ENCODE results near the gene SEC11A. TPM values are rescaled to one million over a fixed set of nuclear protein-coding genes. Genes with fewer than 3 reads are reported as not detected.
"Not testable (repeated sequence)": the region's sequence is repeated elsewhere in the genome, so short reads cannot be mapped to it uniquely, and the experiment has no call there.

Gene SEC11A
- total RNA-seq, 4 donors from 2014 or later = 57.4 to 90.3 (median 73.5) TPM

DNA sequence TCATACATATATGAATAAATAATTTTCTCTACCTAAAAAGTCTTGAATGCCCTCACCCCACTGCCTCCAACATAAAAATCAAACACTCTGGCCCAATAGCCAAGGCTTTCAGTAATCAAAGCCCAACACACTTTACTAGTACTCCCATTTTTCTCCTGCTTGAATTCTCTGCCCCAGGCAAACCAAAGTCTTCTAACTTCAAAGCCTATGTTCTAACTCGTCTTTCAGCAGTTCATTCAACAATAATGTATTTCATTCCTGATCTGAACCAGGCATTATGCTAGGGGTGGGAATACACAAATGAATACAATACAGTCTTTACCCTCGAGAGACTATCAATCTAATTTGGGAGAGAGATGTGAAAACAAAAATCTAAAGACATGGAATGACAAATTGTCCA lies 21.1 kb upstream of the SEC11A start:
- no peak overlapping the region for H3K4me3 ChIP-seq
- H3K27me3 ChIP-seq = no peaks in the 10 kb centered on the region
- TF ChIP-seq, protein P1, sequence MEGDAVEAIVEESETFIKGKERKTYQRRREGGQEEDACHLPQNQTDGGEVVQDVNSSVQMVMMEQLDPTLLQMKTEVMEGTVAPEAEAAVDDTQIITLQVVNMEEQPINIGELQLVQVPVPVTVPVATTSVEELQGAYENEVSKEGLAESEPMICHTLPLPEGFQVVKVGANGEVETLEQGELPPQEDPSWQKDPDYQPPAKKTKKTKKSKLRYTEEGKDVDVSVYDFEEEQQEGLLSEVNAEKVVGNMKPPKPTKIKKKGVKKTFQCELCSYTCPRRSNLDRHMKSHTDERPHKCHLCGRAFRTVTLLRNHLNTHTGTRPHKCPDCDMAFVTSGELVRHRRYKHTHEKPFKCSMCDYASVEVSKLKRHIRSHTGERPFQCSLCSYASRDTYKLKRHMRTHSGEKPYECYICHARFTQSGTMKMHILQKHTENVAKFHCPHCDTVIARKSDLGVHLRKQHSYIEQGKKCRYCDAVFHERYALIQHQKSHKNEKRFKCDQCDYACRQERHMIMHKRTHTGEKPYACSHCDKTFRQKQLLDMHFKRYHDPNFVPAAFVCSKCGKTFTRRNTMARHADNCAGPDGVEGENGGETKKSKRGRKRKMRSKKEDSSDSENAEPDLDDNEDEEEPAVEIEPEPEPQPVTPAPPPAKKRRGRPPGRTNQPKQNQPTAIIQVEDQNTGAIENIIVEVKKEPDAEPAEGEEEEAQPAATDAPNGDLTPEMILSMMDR (IDR thresholded peaks at IDR 0.05) = no peak
- no peak for TF ChIP-seq POLR2AphosphoS5 (IDR thresholded peaks at IDR 0.05)
- TF ChIP-seq POLR2A (IDR thresholded peaks at IDR 0.05; ENCODE audit: low read depth) = no peak
- no peak for TF ChIP-seq EP300 (IDR thresholded peaks at IDR 0.05)
- H3K4me1 ChIP-seq = peaks cover 0 to 1% (median 0%) of the 10 kb centered on the region in 4 donors
- no peaks in the 10 kb centered on the region for H3K9me3 ChIP-seq
- WGBS = 52% methylated on average over 2 of the region's 2 CpGs
- H3K27ac ChIP-seq (replicated peaks in 1 of 4) = no peak overlapping the region
- DNase-seq (ENCODE audit: extremely low spot score) = no peak
- intact Hi-C loops (cut with DNase I) = no loop called here
- H3K36me3 ChIP-seq = no peaks in the 10 kb centered on the region

DNA sequence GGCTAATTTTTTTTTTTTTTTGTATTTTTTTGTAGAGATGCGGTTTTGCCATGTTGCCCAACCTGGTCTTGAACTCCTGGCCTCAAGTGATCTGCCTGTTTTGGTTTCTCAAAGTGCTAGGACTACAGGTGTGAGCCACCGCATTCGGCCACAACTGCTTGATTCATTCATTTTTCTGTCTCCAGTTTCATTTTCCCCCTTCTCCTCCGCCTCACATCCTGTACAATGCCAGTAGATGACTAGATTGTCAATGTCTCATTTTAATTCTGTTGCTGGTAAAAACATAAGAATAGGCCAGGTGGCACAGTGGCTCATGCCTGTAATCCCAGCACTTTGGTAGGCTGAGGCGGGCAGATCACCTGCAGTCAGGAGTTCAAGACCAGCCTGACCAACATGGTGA lies 20.4 kb upstream of the SEC11A start:
- 98% methylated on average over 5 of the region's 5 CpGs for WGBS
- intact Hi-C loops (cut with DNase I) = no loop called here
- H3K27me3 ChIP-seq = no peaks in the 10 kb centered on the region
- no peaks in the 10 kb centered on the region for H3K4me1 ChIP-seq
- H3K9me3 ChIP-seq = no peaks in the 10 kb centered on the region
- H3K36me3 ChIP-seq = no peaks in the 10 kb centered on the region
- no peak overlapping the region for H3K4me3 ChIP-seq
- no peak overlapping the region for H3K27ac ChIP-seq (replicated peaks in 1 of 4)
- DNase-seq (ENCODE audit: extremely low spot score) = no peak
- TF ChIP-seq EP300 (IDR thresholded peaks at IDR 0.05) (no peak), POLR2AphosphoS5 (IDR thresholded peaks at IDR 0.05) (no peak), POLR2A (IDR thresholded peaks at IDR 0.05; ENCODE audit: low read depth) (no peak)
- TF ChIP-seq, protein P1 (IDR thresholded peaks at IDR 0.05) = no peak

DNA sequence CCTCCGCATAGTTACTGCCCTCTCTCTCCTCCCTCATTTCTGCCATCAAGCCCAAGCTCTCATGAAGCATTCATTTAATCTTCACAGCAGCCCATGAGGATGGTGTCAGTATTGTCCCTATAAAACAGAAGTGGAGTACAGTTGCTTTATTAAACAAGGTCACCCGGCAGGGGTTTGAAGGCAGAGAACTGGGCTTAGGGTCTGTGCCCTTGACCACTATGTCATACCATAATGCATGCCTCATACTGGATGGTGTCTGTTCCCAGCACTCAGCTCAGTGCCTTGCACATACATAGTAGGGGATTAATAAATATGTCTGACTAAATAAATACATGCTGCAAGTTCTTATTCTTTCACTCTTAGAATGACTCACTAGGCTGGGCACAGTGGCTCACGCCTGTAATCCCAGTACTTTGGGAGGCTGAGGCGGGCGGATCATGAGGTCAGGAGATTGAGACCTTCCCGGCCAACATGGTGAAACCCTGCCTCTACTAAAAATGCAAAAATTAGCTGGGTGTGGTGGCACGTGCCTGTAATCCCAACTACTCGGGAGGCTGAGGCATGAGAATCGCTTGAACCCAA lies 19.6 kb upstream of the SEC11A start:
- intact Hi-C loops (cut with DNase I) = not testable (repeated sequence)

DNA sequence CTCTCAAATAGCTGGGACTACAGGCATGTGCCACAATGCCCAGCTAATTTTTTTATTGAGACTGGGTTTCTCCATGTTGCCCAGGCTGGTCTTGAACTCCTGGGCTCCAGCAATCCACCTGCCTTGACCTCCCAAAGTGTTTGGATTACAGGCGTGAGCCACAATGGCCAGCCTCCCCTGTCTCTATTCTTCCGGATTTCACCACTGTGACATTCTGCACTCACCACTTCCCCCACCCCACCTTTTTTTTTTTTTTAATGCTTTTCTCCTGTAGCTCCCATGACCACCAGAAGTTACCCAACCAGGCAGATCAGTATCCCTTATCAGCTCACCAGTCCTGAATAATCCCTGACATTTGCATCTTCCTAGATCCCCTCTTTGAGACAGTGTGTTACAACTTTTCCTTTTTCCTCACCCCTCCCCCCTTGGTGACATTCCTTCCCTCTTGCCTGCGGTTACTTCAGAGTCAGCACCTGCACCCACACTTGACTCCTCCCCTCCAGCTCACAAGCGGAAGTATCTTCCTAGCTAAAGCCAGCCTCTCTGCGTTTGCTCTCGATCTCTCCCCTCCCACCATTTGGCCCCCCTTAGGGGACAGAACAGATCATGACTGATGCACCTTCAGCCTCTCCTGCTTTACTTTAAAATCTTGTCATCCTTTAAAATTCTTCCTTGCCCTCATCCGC lies 19.0 kb upstream of the SEC11A start:
- intact Hi-C loops (cut with DNase I) = no loop called here
- Histone ChIP-seq H3K27ac (replicated peaks in 1 of 4) (peak overlapping the region in 1 of 4 donors; percentile 2), H3K4me1 (no peaks in the 10 kb centered on the region), H3K4me3 (peak overlapping the region in 1 of 4 donors; percentile 9), H3K27me3 (no peaks in the 10 kb centered on the region), H3K9me3 (no peaks in the 10 kb centered on the region), H3K36me3 (no peaks in the 10 kb centered on the region)
- peak in 1 of 2 donors; percentile 9 for TF ChIP-seq POLR2AphosphoS5 (IDR thresholded peaks at IDR 0.05)
- TF ChIP-seq EP300 (IDR thresholded peaks at IDR 0.05) = no peak
- DNase-seq (ENCODE audit: extremely low spot score) = no peak
- 52% methylated on average over 7 of the region's 7 CpGs for WGBS

More for the DNA sequence above, 19.6 kb upstream of the SEC11A start:
- H3K27me3 ChIP-seq; H3K36me3 ChIP-seq; H3K4me1 ChIP-seq; H3K9me3 ChIP-seq; DNase-seq (ENCODE audit: extremely low spot score): not testable (repeated sequence)
- Histone ChIP-seq H3K4me3 (peak overlapping the region in 1 of 4 donors; percentile 9), H3K27ac (replicated peaks in 1 of 4) (peak overlapping the region in 1 of 4 donors; percentile 2)
- 72% methylated on average over 9 of the region's 9 CpGs for WGBS

DNA sequence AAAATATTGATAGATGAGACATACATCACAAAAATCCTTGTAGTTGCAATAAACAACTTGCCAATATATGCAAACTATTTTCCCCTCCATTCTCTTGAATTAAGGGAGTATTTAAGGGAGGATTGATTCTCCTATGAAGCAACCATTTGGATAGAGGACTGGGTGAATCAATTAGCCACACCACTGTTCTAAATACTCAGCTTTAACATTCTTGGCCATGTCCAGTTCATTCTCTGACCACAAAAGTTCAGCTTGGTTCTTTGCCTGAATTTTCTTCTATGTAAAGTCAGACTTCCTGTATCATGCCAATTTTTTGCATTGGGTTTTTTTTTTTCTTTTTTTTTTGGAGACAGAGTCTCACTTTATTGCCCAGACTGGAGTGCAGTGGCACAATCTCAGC lies 15.8 kb upstream of the SEC11A start:
- no peak overlapping the region for H3K27ac ChIP-seq (replicated peaks in 1 of 4)
- intact Hi-C loops (cut with DNase I) = no loop called here
- H3K27me3 ChIP-seq = no peaks in the 10 kb centered on the region
- no peaks in the 10 kb centered on the region for H3K4me1 ChIP-seq
- no peaks in the 10 kb centered on the region for H3K9me3 ChIP-seq
- H3K4me3 ChIP-seq = no peak overlapping the region
- TF ChIP-seq POLR2A (IDR thresholded peaks at IDR 0.05; ENCODE audit: low read depth) (no peak), POLR2AphosphoS5 (IDR thresholded peaks at IDR 0.05) (no peak), EP300 (IDR thresholded peaks at IDR 0.05) (no peak)
- TF ChIP-seq, protein P1 (IDR thresholded peaks at IDR 0.05) = no peak
- H3K36me3 ChIP-seq = no peaks in the 10 kb centered on the region
- DNase-seq (ENCODE audit: extremely low spot score) = no peak
